Neutrophil (primary cell): Measurements from ENCODE around the gene BCAS4.

Experiments used
- H3K27ac ChIP-seq: fragments of 200-600 bp; sonication (generic); 2 replicates; pipeline ENCODE4 v1.5.1; 2016; ENCODE audit warnings: mild to moderate bottlenecking, moderate library complexity
- H3K27me3 ChIP-seq: fragments of 200-600 bp; sonication (generic); 2 replicates; pipeline ENCODE4 v1.6.0; 2016; ENCODE audit warnings: mild to moderate bottlenecking
- H3K36me3 ChIP-seq: fragments of 200-600 bp; sonication (generic); 2 replicates; pipeline ENCODE4 v1.5.1; 2017
- H3K4me1 ChIP-seq, 2 experiments: fragments of 200-600 bp in 1 of 2; sonication (generic) in 1 of 2; 1 replicate in 1 of 2; 2 replicates in 1 of 2; pipeline versions ENCODE4 v1.5.1 to v1.6.1; 2013 to 2016; ENCODE audit warnings: low read depth in 1 of 2, low read length in 1 of 2, mild to moderate bottlenecking in 1 of 2, moderate library complexity in 1 of 2; ENCODE audit not compliant: control insufficient read depth in 1 of 2, insufficient read depth in 1 of 2
- H3K4me3 ChIP-seq, 2 experiments: fragments of 200-600 bp in 1 of 2; sonication (generic) in 1 of 2; 1 replicate in 1 of 2; 2 replicates in 1 of 2; pipeline ENCODE4 v1.5.1; 2013 to 2016; ENCODE audit warnings: low read depth in 1 of 2, low read length in 1 of 2, mild to moderate bottlenecking in 1 of 2, moderate library complexity in 1 of 2
- H3K9me3 ChIP-seq: fragments of 200-600 bp; sonication (generic); 2 replicates; pipeline ENCODE4 v1.5.1; 2016
- CTCF ChIP-seq: fragments of 200-600 bp; sonication (generic); IDR thresholded peaks from 2 replicates; pipeline ENCODE4 v1.5.1; 2016; ENCODE audit warnings: antibody characterized with exemption

BCAS4 gene

GRCh38 chr20:50802289-50802688 is 7.4 kb downstream of the BCAS4 start:
- H3K9me3 ChIP-seq, result no peaks in the 10 kb centered on the region
- H3K4me3 ChIP-seq, result no peak overlapping the region
- H3K36me3 ChIP-seq, result no peaks in the 10 kb centered on the region
- no peak overlapping the region for H3K27ac ChIP-seq
- TF ChIP-seq CTCF, result no peak
- no peaks in the 10 kb centered on the region for H3K27me3 ChIP-seq
- H3K4me1 ChIP-seq, result no peaks in the 10 kb centered on the region

- H3K9me3 ChIP-seq, result no peaks in the 10 kb centered on the region
- H3K4me3 ChIP-seq, result no peak overlapping the region
- no peaks in the 10 kb centered on the region for H3K4me1 ChIP-seq
- no peak overlapping the region for H3K27ac ChIP-seq
- H3K27me3 ChIP-seq, result no peaks in the 10 kb centered on the region
- TF ChIP-seq CTCF, result no peak
- no peaks in the 10 kb centered on the region for H3K36me3 ChIP-seq
These were observed 9.8 kb downstream of the BCAS4 start for GRCh38 chr20:50804437-50805348.

GRCh38 chr20:50805349-50805684 is 10.5 kb downstream of the BCAS4 start:
- H3K27me3 ChIP-seq, result no peaks in the 10 kb centered on the region
- no peak overlapping the region for H3K27ac ChIP-seq
- H3K36me3 ChIP-seq, result no peaks in the 10 kb centered on the region
- H3K4me1 ChIP-seq, result no peaks in the 10 kb centered on the region
- TF ChIP-seq CTCF, result no peak
- no peaks in the 10 kb centered on the region for H3K9me3 ChIP-seq
- no peak overlapping the region for H3K4me3 ChIP-seq

GRCh38 chr20:50806126-50806768 is 11.4 kb downstream of the BCAS4 start:
- Histone ChIP-seq H3K36me3 (no peaks in the 10 kb centered on the region), H3K9me3 (no peaks in the 10 kb centered on the region), H3K4me1 (no peaks in the 10 kb centered on the region), H3K27ac (no peak overlapping the region), H3K27me3 (no peaks in the 10 kb centered on the region), H3K4me3 (no peak overlapping the region)
- no peak for TF ChIP-seq CTCF

- Histone ChIP-seq H3K27ac (no peak overlapping the region), H3K27me3 (no peaks in the 10 kb centered on the region), H3K36me3 (no peaks in the 10 kb centered on the region), H3K9me3 (no peaks in the 10 kb centered on the region), H3K4me1 (no peaks in the 10 kb centered on the region), H3K4me3 (no peak overlapping the region)
- no peak for TF ChIP-seq CTCF
These were observed 15.2 kb downstream of the BCAS4 start for GRCh38 chr20:50810063-50810462.
